Fibroblast of pulmonary artery (primary cell): ENCODE results near the gene PHF21A.

Source experiments
- DNase-seq: peaks from one replicate; pipeline ENCODE4 v3.0.0-alpha.2; 2010; ENCODE audit warnings: low read depth
- H3K4me3 ChIP-seq: replicated peaks from 2 replicates; pipeline ENCODE4 v1.5.1; 2011; ENCODE audit warnings: low read depth, mild to moderate bottlenecking, control low read depth, low read length, moderate library complexity
- CTCF ChIP-seq: IDR thresholded peaks from 2 replicates; pipeline ENCODE4 v1.5.1; 2011; ENCODE audit warnings: mild to moderate bottlenecking, control low read depth, low read length, inconsistent platforms; ENCODE audit errors: missing control alignments

PHF21A gene

GRCh38 chr11:45930951-45931570 is 190.2 kb downstream of the PHF21A start:
- H3K4me3 ChIP-seq = no peak overlapping the region
- no peak for DNase-seq
- no peak for TF ChIP-seq CTCF

GRCh38 chr11:45930031-45930794 is 191.0 kb downstream of the PHF21A start:
- H3K4me3 ChIP-seq = no peak overlapping the region
- TF ChIP-seq CTCF = no peak
- DNase-seq = no peak

- H3K4me3 ChIP-seq = no peak overlapping the region
- TF ChIP-seq CTCF = no peak
- no peak for DNase-seq
These were observed 191.7 kb downstream of the PHF21A start for GRCh38 chr11:45929486-45930030.

- no peak for TF ChIP-seq CTCF
- DNase-seq = no peak
- H3K4me3 ChIP-seq = no peak overlapping the region
These were observed 192.6 kb downstream of the PHF21A start for GRCh38 chr11:45928535-45929215.

GRCh38 chr11:45927684-45928413 is 193.4 kb downstream of the PHF21A start:
- H3K4me3 ChIP-seq = no peak overlapping the region
- TF ChIP-seq CTCF = no peak

GRCh38 chr11:45927332-45927683 is 193.9 kb downstream of the PHF21A start:
- TF ChIP-seq CTCF = no peak
- no peak overlapping the region for H3K4me3 ChIP-seq
- no peak for DNase-seq

More at GRCh38 chr11:45927684-45928413, 193.4 kb downstream of the PHF21A start:
- DNase-seq = no peak
